K562 (cell line): ENCODE measurements around the gene CISD3. TPM values are rescaled to one million over a fixed set of nuclear protein-coding genes. Genes with fewer than 3 reads are reported as not detected.

Source experiments
- ATF4 ChIP-seq: fragments of 450-650 bp; formaldehyde crosslinking; IDR thresholded peaks from 2 replicates; pipeline ENCODE4 v1.4.0; 2022; ENCODE audit warnings: mild to moderate bottlenecking, moderate library complexity
- BCLAF1 ChIP-seq, 2 experiments: fragments of 450-650 bp in 1 of 2; IDR thresholded peaks; 2 replicates each; pipeline ENCODE4 v1.6.1; 2011 to 2017; ENCODE audit warnings: low read depth in 2 of 2, antibody characterized with exemption in 1 of 2, borderline replicate concordance in 1 of 2, low read length in 1 of 2, mild to moderate bottlenecking in 1 of 2, mixed read lengths in 1 of 2; ENCODE audit not compliant: control insufficient read depth in 1 of 2
- BRD4 ChIP-seq: fragments of 200-600 bp; sonication (generic); IDR thresholded peaks from 2 replicates; pipeline ENCODE4 v1.6.1; 2017; ENCODE audit warnings: inconsistent platforms
- E2F1 ChIP-seq: sonication (generic); formaldehyde crosslinking; IDR thresholded peaks from 2 replicates; pipeline ENCODE4 v1.8.1; 2023; ENCODE audit warnings: mild to moderate bottlenecking, missing genetic modification reagents, moderate library complexity
- ELK1 ChIP-seq: sonication (generic); formaldehyde crosslinking; IDR thresholded peaks from 2 replicates; pipeline ENCODE4 v1.8.1; 2022; ENCODE audit warnings: missing genetic modification reagents
- HMG20B ChIP-seq: fragments of 250-450 bp; sonication (Bioruptor Pico); IDR thresholded peaks from 2 replicates; pipeline ENCODE4 v1.5.0; 2021; ENCODE audit warnings: mild to moderate bottlenecking
- KAT8 ChIP-seq: fragments of 450-650 bp; IDR thresholded peaks from 2 replicates; pipeline ENCODE4 v1.6.1; 2016; ENCODE audit warnings: low read depth, mild to moderate bottlenecking
- KDM4B ChIP-seq, 2 experiments: fragments of 450-650 bp in 1 of 2; sonication (generic) in 1 of 2; IDR thresholded peaks; 2 replicates each; pipeline ENCODE4 v1.6.1; 2016 to 2017; ENCODE audit warnings: borderline replicate concordance in 2 of 2, antibody characterized with exemption in 1 of 2, low read depth in 1 of 2, mild to moderate bottlenecking in 1 of 2
- KLF13 ChIP-seq: fragments of 450-650 bp; IDR thresholded peaks from 2 replicates; pipeline ENCODE4 v1.6.1; 2016; ENCODE audit warnings: missing genetic modification characterization, low read depth, mild to moderate bottlenecking, missing compliant biosample characterization, moderate library complexity, borderline replicate concordance
- PCBP2 ChIP-seq: fragments of 200-400 bp; formaldehyde crosslinking; IDR thresholded peaks from 2 replicates; pipeline ENCODE4 v1.6.1; 2018; ENCODE audit warnings: low read length, low read depth, mild to moderate bottlenecking, moderate library complexity; ENCODE audit not compliant: poor library complexity, severe bottlenecking
- PHF8 ChIP-seq: fragments of 200-600 bp; sonication (generic); IDR thresholded peaks from 2 replicates; pipeline ENCODE4 v1.6.1; 2012; ENCODE audit warnings: mixed run types, mild to moderate bottlenecking, inconsistent platforms, low read length, moderate library complexity, borderline replicate concordance
- PTTG1 ChIP-seq: fragments of 450-650 bp; IDR thresholded peaks from 2 replicates; pipeline ENCODE4 v1.6.1; 2016; ENCODE audit warnings: low read depth, mild to moderate bottlenecking, missing genetic modification characterization, missing compliant biosample characterization
- SMARCC2 ChIP-seq: fragments of 450-650 bp; IDR thresholded peaks from 2 replicates; pipeline ENCODE4 v1.6.1; 2017; ENCODE audit warnings: antibody characterized with exemption, moderate library complexity, mild to moderate bottlenecking, low read depth
- SOX6 ChIP-seq: fragments of 450-650 bp; IDR thresholded peaks from 2 replicates; pipeline ENCODE4 v1.6.1; 2014; ENCODE audit warnings: mild to moderate bottlenecking
- ZNF165 ChIP-seq: fragments of 250-450 bp; sonication (Bioruptor Pico); IDR thresholded peaks from 2 replicates; pipeline ENCODE4 v1.4.0; 2020; ENCODE audit warnings: borderline replicate concordance
- ZNF431 ChIP-seq: sonication (generic); formaldehyde crosslinking; IDR thresholded peaks from 2 replicates; pipeline ENCODE4 v1.8.0; 2022; ENCODE audit warnings: mild to moderate bottlenecking, missing genetic modification reagents
- ZNF512 ChIP-seq: IDR thresholded peaks from 2 replicates; pipeline ENCODE4 v1.6.1; 2016; ENCODE audit warnings: missing genetic modification characterization, missing compliant biosample characterization
- polyA plus RNA-seq, 8 experiments: library from polyadenylated mRNA; depleted of rRNA in 4 of 8; stranded (reverse) in 5 of 8; unstranded in 3 of 8; fragments of >200 nt; fragmentation: Nextera tagmentation in 2 of 8; fragmentation: Illumina TruSeq in 1 of 8; extraction: Ambion mirVana in 2 of 8; extraction: Trizol in 1 of 8; gene quantifications; 2 replicates each; pipeline versions ENCODE4 v1.2.1 to v1.2.3, GENCODE V29; 2011 to 2014; ENCODE audit warnings: inconsistent platforms in 1 of 8, missing spikeins in 1 of 8
- total RNA-seq, 7 experiments: library from RNA; depleted of rRNA in 6 of 7; stranded (reverse); fragments of >200 nt in 6 of 7; fragmentation: Illumina TruSeq in 2 of 7; extraction: Trizol in 2 of 7; gene quantifications; 2 replicates each; pipeline versions ENCODE4 v1.2.1 to v1.2.3, GENCODE V29; 2011 to 2021; ENCODE audit warnings: low replicate concordance in 1 of 7

CISD3 gene
- total and polyA plus RNA-seq, 9 of the 15 experiments (the other 6 are each of a cell fraction or from before 2014, with no cell fraction given): 5.0 to 60.7 (median 15.7) TPM

- TF ChIP-seq PCBP2: no peak
- TF ChIP-seq SOX6: peak; percentile 51; the same call in 1 of the 2 replicates
- TF ChIP-seq E2F1: no peak
- TF ChIP-seq ATF4 (CRISPR knock-in tag): no peak
- TF ChIP-seq BCLAF1 (IDR thresholded peaks at IDR 0.05; ENCODE audit: borderline replicate concordance in 1 of 2, control insufficient read depth in 1 of 2, low read depth in 2 of 2, low read length in 1 of 2): peak in 1 of 2 experiments; percentile 49; a peak in 1 of 4 replicates
- no peak for TF ChIP-seq HMG20B (CRISPR knock-in tag)
- peak; percentile 54; the same call in 1 of the 2 replicates for TF ChIP-seq PHF8
- peak in 1 of 2 experiments; percentile 58; a peak in 1 of 4 replicates for TF ChIP-seq KDM4B (IDR thresholded peaks at IDR 0.05; ENCODE audit: borderline replicate concordance in 2 of 2, low read depth in 1 of 2)
- no peak for TF ChIP-seq ELK1 (CRISPR knock-in tag)
- no peak for TF ChIP-seq ZNF165
- TF ChIP-seq PTTG1 (tag): no peak
- TF ChIP-seq BRD4: no peak
- TF ChIP-seq SMARCC2: no peak
- TF ChIP-seq ZNF431: no peak
- no peak for TF ChIP-seq KAT8
- no peak for TF ChIP-seq KLF13 (tag)
- TF ChIP-seq ZNF512: no peak
These were observed at the start of gene CISD3 (continued) for GRCh38 chr17:38729886-38730525.
